HG02588 (cell line): ENCODE results near the gene EEF1E1.

Experiments used
- ATAC-seq: cut with Tn5 transposase; IDR thresholded peaks from one replicate; pipeline ENCODE4 v1.9.1; 2021; ENCODE audit warnings: mild to moderate bottlenecking, moderate library complexity; ENCODE audit not compliant: unreplicated experiment

EEF1E1 gene

GRCh38 chr6:8088886-8089285, 13.5 kb downstream of the EEF1E1 start:
- no peak for ATAC-seq

GRCh38 chr6:8087870-8088754, 14.2 kb downstream of the EEF1E1 start:
- no peak for ATAC-seq

- no peak for ATAC-seq
These were observed 15.5 kb downstream of the EEF1E1 start for GRCh38 chr6:8086755-8087306.

GRCh38 chr6:8085053-8085511, 17.3 kb downstream of the EEF1E1 start:
- no peak for ATAC-seq

GRCh38 chr6:8084586-8084985, 17.8 kb downstream of the EEF1E1 start:
- ATAC-seq, result no peak

GRCh38 chr6:8082954-8083858, 19.1 kb downstream of the EEF1E1 start:
- ATAC-seq, result no peak

GRCh38 chr6:8082572-8082953, 19.8 kb downstream of the EEF1E1 start:
- ATAC-seq, result no peak

GRCh38 chr6:8080362-8081151, 21.8 kb downstream of the EEF1E1 start:
- ATAC-seq, result no peak

GRCh38 chr6:8079126-8079525, 23.2 kb downstream of the EEF1E1 start:
- no peak for ATAC-seq

- ATAC-seq, result no peak
These were observed 24.4 kb downstream of the EEF1E1 start for GRCh38 chr6:8077991-8078390.

- no peak for ATAC-seq
These were observed 26.6 kb downstream of the EEF1E1 start for GRCh38 chr6:8075704-8076103.

- no peak for ATAC-seq
These were observed 27.2 kb downstream of the EEF1E1 start for GRCh38 chr6:8075185-8075584.

GRCh38 chr6:8074213-8074612, 28.1 kb downstream of the EEF1E1 start:
- ATAC-seq, result no peak

GRCh38 chr6:8073758-8074157, 28.6 kb downstream of the EEF1E1 start:
- ATAC-seq, result no peak

- no peak for ATAC-seq
These were observed 31.6 kb downstream of the EEF1E1 start for GRCh38 chr6:8070718-8071117.

GRCh38 chr6:8069631-8070284, 32.6 kb downstream of the EEF1E1 start:
- ATAC-seq, result no peak

- ATAC-seq, result no peak
These were observed 33.2 kb downstream of the EEF1E1 start for GRCh38 chr6:8069151-8069550.

- ATAC-seq, result no peak
These were observed 36.2 kb downstream of the EEF1E1 start for GRCh38 chr6:8066108-8066507.

GRCh38 chr6:8065519-8065911, 36.8 kb downstream of the EEF1E1 start:
- peak; percentile 47 for ATAC-seq
